Activated T-cell treated with anti-CD3 and anti-CD28 coated beads for 1 hour (primary cell): Measurements from ENCODE around the gene ZNF391.
"Not testable (repeated sequence)": the region's sequence is repeated elsewhere in the genome, so short reads cannot be mapped to it uniquely, and the experiment has no call there.

Experiments used
- DNase-seq: peaks from one replicate; pipeline ENCODE4 v3.0.0-alpha.2; 2020; ENCODE audit warnings: low read depth

ZNF391 gene

DNA sequence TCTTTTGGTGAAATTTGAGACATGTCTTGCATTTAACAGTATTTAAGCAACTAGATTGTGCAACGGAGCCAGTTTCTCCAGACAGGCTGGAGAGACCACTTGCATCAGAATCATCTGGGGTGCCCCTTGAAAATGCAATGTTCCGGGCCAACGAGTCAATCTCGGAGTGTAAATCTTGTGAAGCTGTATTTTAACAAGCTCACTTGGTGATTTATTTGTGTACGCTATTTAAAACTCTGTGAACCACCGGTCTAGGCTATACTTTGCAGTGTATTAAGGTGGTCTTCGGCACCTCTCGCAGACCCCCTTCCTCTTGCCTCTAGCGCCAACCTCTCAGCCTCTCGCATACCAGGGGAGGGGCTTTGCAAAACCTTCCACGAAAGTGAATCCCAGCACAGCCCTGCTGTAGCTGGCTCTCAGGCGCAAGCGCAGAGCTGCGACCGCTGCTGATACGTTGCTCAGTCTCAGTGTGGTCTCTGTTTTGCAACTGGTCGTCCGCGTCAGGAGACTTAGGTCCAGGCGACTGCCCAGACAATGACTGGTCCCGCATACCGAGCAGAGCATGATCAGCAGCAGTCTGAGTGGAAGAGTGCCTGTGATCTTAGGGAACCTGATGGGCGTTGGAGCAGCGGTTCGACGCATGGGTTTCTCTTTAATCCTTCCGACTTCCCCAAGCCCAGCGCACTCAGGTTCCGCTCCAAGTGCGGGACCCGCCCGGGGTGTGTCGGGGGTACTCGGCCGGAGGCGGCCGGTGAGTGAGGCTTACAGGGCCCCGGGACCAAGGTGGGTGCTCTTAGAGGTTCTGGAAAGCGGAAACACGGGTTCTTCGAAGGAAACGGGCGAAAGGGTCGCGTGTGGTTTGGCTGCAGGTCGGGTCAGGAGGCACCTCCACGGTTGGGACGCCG is at the start of gene ZNF391:
Gene ZNF391, plus strand, starts transcription at position 467 of the 905 bp plus-strand sequence. CDS start 11,612 bp downstream, outside the sequence.
- DNase-seq: peak; percentile 48

DNA sequence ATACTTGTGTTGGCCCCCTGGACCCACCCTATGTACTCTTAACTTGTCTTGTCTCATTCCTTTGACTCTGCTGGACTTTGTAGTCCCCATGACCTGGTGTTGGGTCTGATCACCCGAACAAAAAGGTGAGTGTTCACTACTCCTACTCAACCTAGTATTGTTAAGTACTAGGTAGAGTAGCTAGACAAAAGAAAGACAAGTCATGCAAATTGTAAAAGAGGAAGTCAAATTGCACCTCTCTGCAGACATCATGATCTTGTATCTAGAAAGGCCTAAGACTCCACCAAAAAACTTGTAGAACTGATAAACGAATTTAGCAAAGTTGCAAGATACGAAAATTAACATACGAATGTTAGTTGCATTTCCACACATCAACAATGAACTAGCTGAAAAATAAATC is 35.7 kb upstream of the ZNF391 start:
- DNase-seq: no peak

DNA sequence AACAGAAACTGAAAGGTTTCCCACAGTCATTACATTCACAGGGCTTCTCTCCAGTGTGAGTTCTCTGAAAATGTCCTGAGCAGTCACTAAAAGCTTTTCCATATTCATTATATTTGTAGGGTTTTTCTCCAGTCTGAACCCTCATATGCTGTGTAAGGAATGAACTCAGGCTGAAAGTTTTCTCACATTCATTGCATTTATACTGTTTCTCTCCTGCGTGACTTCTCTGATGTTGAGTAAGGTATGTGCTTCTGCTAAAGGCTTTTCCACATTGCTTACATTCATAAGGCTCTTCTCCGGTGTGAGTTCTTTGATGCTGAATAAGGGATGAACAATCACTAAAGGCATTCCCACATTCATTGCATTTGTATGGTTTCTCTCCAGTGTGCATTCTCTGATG is 29.8 kb upstream of the ZNF391 start:
- no peak for DNase-seq

DNA sequence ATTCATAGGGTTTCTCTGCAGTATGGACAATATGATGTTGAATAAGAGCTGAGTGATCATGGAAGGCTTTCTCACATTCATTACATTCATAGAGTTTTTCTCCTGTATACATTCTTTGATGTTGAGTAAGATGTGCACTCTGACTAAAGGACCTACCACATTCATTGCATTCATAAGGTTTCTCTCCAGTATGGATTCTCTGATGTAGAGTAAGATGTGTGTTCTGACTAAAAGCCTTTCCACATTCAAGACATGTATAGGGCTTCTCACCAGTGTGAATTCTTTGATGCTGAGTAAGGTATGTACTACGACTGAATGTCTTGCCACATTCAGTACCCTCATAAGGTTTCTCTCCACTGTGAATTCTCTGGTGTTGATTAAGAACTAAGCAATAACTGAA is 29.3 kb upstream of the ZNF391 start:
- DNase-seq: no peak

DNA sequence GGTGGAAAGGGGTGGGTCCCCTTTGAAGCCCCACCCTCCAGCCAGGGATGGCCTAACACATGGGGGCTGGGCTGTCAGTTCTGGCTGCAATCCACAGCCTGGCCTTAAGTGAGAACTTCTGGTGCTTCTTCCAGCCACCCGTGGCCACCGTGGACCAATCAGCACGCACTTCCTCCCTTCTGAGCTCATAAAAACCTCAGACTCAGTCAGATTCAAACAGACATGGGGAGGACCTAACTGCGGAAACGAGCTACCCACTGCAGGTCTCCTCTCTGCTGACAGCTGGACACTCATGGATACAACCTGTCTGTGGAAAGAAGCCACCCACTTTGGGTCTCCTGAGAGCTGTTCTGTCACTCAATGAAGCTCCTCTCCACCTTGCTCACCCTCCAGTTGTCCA is 20.4 kb upstream of the ZNF391 start:
- DNase-seq: no peak

DNA sequence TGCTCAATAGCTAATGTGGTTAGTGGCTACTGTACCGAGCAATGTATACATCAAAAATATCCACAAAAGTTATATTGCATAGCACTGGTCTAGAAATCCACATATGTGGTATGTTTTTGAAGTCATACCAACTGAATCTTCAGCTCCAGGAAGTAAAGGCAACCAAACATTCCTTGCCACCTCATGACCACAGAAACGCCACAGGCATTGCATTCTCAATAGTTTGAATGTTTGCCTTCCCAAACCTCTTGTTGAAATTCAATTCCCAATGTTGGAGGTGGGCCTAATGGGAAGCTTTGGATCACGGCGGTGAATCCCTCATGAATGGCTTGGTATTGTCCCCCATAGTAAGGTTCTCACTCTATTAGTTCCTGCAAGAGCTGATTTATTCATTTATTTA is 18.2 kb upstream of the ZNF391 start:
- DNase-seq: no peak

DNA sequence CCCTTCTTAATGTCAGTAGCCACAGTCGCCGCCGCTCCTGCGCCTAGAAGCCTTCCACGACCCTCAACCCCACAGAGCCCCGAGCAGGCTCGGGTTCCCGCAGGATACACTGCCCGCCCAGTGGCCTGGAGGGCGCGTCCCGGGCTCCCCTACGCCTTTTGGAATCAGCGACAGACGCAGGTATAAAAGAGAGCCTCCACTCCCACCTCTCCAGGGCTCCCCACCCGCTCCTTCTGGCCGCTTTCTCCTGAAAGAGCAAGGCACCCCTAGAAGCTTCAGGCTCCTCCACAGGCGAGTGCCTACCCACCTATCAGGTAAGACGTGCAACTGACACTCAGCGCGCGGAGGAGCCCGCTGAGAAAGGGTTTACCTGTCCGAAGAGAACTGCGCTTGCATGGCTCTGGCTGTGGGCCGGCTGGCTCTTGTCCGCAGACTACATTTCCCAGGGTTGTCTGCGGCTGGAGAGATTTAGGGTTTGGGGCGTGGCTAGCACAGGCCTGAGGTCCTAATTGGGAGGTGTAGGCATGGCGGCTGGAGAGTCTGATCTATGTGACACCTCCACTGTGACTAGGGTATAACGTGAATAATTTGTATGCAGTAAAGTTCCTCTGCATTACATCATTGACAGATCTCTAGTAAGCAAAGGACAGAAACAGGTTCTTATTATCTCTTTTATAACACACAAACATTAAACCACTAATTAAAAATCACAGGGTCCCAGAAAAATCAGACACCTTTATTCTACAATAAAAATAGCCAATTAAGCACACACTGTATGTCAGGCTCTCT is 13.5 kb upstream of the ZNF391 start:
- peak; percentile 51 for DNase-seq

DNA sequence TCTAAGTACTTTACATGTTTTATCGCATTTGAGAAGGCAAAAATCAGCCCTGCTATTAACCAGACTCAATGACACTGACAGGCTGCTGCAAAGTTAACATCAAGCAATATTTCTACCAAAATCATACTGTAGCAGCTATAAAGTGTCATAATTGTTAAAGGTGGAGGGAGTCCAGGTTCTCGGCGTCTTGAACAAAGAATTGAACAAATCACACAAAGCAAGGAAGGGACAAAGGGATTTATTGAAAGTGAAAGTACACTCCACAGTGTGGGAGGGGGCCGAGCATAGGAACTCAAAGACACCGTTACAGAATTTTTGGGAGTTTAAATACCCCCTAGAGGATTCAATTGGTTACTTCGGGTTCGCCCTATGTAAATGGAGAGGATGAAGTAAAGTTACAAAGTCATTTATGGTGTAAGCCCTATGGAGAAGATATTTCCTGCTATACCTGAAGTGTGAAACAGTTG is 12.9 kb upstream of the ZNF391 start:
- no peak for DNase-seq

DNA sequence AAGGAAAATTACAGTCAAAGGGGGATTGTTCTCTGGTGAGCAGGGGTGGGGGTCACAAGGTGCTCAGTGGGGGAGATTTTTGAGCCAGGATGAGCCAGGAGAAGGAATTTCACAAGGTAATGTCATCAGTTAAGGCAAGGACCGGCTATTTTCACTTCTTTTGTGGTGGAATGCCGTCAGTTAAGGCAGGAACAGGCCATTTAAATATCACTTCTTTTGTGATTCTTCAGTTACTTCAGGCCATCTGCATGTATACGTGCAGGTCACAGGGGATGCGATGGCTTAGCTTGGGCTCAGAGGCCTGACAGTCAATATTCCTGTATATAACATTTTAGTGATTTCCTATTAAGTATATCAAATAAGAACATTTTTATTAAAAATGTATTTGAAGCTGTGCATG is 10.2 kb upstream of the ZNF391 start:
- not testable (repeated sequence) for DNase-seq

DNA sequence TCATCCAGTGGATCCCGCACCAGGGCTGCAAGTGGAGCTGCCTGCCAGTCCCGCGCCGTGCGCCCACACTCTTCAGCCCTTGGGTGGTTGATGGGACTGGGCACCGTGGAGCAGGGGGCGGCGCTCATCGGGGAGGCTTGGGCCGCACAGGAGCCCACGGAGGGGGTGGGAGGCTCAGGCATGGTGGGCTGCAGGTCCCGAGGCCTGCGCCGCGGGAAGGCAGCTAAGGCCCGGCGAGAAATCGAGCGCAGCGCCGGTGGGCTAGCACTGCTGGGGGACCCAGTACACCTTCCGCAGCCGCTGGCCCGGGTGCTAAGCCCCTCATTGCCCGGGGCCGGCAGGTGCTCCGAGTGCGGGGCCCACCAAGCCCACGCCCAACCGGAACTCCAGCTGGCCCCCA is 7.6 kb upstream of the ZNF391 start:
- not testable (repeated sequence) for DNase-seq

DNA sequence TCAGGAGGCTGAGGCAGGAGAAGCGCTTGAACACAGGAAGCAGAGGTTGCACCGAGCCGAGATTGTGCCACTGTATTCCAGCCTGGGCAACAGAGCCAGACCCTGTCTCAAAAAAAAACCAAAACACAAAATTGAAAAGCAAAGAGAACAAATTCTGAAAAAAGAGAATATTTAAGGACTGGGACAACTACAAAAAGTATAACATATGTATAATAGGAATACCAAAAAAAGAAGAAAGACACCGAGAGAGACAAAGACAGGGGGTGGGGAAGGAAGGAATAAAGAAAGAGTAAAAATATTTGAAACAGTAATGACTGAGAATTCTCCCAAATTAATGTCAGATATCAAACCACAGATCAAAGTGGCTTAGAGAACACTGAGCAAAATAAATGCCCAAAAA is 5.5 kb upstream of the ZNF391 start:
- DNase-seq: no peak

DNA sequence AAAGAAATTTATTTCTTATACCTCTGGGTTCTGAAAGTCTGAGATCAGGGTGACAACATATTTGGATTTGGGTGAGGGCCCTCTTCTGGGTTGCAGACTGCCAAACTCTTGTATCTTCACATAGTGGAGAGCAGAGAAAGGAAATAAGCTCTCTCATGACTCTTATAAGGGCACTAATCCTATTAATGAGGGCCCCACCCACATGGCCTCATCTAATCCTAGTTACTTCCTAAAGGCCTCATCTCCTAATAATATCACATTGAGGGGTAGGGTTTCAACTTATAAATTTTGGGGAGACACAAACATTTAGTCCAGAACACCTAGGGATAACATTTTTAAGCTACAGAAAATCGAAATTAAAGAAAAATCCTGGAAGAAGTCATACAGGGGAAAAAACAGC is 5.1 kb upstream of the ZNF391 start:
- DNase-seq: no peak

DNA sequence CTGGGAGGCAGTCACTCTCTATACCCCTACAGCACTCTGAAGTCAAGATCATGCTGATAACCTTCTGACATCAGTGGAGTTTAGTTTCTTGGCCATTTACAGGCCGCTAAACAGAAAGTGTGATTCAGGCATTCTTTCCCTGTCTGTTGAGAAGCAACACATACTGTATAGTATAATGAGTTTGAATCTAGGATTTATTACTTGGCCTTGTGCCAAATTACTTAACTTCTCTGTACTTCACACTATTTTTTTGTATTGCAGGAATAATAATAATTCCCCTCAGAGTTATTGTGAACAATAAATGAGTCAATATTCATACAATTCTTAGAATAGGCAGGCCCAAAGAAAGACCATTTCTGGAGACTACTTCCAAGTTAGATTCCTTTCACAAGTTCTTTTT is 4.1 kb downstream of the ZNF391 start:
- no peak for DNase-seq

DNA sequence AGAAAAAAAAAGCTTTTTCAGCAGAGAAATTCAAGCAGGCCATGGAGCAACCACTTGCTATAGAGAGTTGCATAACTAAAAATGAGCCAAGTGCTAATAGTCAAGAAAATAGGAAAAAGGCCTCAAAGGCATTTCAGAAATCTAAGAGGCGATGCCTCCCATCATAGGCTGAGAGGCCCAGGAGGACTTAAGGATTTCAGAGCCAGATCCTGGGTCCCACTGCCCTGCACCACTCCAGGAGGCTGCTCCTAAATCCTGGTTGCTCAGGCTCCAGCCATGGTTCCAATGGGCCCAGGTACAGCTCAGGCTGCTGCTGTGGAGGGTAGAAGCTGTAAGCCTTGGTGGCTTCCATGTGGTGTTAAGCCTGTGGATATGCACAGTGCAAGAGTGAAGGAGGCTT is 5.5 kb downstream of the ZNF391 start:
- no peak for DNase-seq

DNA sequence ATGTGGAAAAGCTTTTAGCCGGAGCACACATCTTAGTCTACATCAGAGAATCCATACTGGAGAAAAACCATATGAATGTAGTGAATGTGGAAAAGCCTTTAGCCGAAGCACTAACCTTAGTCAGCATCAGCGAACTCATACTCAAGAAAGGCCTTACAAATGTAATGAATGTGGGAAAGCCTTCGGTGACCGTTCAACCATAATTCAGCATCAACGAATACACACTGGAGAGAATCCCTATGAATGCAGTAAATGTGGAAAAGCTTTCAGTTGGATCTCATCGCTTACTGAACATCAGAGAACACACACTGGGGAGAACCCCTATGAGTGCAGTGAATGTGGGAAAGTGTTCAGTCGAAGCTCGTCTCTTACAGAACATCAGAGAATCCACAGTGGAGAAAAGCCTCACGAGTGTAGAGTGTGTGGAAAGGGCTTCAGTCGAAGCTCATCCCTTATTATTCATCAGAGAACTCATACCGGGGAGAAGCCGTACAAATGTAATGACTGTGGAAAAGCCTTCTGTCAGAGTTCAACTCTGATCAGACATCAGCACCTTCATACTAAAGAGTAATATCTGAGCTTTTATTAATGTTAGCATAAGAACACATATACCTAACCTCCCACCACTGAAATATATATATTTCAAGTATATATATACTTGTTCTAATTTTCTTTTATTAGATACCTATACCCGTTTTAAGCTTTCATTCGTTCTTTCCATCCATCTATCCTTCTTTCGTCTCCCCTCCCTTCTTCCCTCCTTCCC is 12.5 kb downstream of the ZNF391 start:
- DNase-seq: no peak

DNA sequence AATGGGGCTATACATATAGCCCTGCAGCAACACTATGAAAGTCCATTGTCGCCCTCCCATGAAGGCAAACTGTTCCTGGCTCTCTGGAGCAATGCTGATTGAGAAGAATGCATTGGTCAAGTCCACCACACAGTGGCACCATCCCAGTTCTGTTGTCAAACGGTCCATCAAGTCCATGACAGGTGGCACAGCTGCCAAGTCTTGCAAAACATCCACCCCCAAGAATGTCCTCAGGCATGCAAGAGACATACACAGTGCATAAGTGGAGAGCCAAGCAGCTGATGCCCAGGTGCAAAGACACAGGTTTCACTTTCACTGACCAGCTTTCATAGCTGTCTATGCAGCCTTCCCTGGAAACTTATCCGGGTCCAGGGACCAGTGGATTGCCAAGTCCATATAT is 17.5 kb downstream of the ZNF391 start:
- no peak for DNase-seq

DNA sequence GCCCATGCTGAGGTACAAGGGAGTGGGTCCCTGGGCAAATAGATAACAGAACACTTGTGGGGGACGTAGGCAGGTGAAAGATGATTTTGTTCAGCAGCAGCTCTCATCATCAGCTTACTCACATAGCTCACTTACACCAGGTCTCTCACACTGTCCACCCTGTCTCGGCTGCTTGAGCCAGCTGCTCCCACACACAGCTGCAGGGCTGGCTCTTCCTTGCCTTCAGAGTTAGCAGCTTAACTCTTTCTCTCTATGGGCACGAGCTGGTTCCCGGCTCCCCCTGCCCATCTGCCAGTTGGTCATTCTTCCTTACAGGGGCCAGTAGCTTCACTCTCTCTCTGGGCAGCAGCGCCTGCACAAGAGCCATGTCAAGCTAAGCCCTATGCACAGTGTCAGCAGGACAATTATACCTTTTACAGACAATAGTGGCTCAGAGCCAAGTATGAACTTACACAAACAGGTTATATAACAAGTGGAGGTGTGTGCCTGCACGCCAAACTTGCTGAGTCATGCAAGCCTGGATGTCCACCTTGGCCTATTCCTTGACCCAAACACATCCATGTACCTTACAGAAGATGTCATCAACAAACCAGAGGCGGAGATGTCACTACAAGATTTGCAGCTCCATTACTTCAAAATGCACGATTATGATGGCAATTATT is 18.7 kb downstream of the ZNF391 start:
- no peak for DNase-seq

DNA sequence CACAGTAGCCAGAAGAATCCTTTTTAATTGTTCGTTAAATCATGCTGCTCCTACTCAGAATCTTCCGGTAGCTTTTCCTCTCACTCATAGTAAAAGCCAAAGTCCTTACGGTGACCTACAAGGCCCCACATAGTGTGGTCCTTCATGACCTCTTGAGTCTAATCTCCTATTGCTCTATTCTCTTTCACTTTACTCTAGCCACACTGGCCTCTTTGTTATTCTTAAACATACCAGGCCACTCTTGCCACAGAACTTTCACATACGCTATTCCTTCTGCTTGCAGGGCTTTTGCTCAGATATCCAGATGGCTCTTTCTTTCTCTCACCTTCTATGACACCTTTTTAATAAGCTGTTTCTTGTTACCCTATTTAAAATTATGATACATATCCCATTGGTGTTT is 25.7 kb downstream of the ZNF391 start:
- DNase-seq: no peak

DNA sequence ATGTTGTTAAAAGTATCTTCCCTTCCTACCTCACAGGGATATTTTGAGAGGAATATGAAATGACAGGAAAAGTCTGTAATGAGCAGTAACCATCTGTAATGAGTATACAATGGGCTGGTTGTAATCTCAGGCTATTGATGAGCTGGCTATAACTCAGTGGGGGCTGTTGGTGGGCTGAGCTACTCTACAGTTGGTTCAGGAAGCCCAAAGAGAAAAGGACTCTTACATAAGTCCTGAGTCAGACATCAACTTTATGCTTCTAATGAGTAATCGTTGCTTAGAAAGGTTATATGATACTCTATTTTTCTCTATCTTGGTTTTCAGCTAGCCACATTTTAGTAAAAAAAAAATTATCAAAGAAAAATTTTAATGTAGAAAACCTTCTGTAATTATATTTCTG is 26.4 kb downstream of the ZNF391 start:
- no peak for DNase-seq

DNA sequence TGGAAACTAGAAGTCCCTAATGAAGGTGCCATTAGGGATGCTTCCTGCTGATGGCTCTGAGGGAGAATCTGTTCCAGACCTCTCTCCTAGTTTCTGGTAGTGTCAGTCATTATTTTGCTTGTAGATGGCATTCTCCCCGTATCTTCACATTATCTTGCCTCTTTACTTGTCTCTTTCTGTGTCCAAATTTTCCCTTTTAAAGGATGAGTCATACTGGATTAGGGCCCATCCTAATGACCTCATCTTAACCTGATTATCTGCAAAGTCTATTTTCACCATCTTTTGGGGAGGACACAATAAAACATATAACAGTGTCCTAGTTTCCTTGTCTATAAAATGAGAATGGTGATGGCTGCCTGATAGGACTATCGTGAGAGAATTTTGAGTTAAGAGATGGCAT is 27.3 kb downstream of the ZNF391 start:
- no peak for DNase-seq

DNA sequence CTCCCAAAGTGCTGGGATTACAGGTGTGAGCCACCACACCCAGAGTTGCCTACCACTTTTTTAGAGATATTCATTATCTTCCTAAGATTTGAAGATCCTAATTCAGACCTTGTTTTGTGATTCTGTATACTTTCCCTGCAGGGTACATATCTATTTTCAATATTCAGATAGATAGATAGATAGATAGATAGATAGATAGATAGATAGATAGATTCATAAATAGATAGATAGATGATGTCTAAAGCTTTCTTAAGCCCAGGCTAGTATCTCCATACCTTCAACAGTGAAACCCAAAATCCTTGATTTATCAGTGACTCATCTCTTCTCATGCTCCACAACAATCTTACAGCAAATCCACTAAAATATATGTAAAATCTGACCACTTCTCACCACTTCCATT is 30.8 kb downstream of the ZNF391 start:
- DNase-seq: no peak
